ENCODE measurements around the gene TACC3.
A peak's percentile ranks its signal among the peaks of the same experiment; 100 is the strongest.

Gene TACC3

GRCh38 chr4:1717129-1718094, 3.9 kb upstream of the TACC3 start:
- H3K79me2 ChIP-seq (ENCODE audit: control insufficient read depth, insufficient read depth, low read length, unreplicated experiment), result peaks cover 73% of the 10 kb centered on the region
- H3K36me3 ChIP-seq (ENCODE audit: insufficient read depth, low read length), result no peaks in the 10 kb centered on the region
- no peak overlapping the region for H2AFZ ChIP-seq (ENCODE audit: low read length, unreplicated experiment)
- H3K27me3 ChIP-seq (ENCODE audit: insufficient read depth, low read length), result no peaks in the 10 kb centered on the region
- no peak overlapping the region for H3K27ac ChIP-seq (ENCODE audit: low read depth, low read length)
- peaks cover 24% of the 10 kb centered on the region for H3K4me1 ChIP-seq (ENCODE audit: control insufficient read depth, insufficient read depth, low read length, unreplicated experiment)
- no peak overlapping the region for H3K4me3 ChIP-seq (ENCODE audit: low read depth, low read length)

- Histone ChIP-seq H3K27me3 (ENCODE audit: insufficient read depth, low read length) (no peaks in the 10 kb centered on the region), H3K27ac (ENCODE audit: low read depth, low read length) (no peak overlapping the region), H2AFZ (ENCODE audit: low read length, unreplicated experiment) (no peak overlapping the region), H3K4me3 (ENCODE audit: low read depth, low read length) (no peak overlapping the region; the same call in 1 of the 2 replicates), H3K4me1 (ENCODE audit: control insufficient read depth, insufficient read depth, low read length, unreplicated experiment) (peaks cover 33% of the 10 kb centered on the region), H3K36me3 (ENCODE audit: insufficient read depth, low read length) (no peaks in the 10 kb centered on the region), H3K79me2 (ENCODE audit: control insufficient read depth, insufficient read depth, low read length, unreplicated experiment) (peaks cover 75% of the 10 kb centered on the region)
Measured at GRCh38 chr4:1718095-1718850, 3.0 kb upstream of the TACC3 start.

DNA sequence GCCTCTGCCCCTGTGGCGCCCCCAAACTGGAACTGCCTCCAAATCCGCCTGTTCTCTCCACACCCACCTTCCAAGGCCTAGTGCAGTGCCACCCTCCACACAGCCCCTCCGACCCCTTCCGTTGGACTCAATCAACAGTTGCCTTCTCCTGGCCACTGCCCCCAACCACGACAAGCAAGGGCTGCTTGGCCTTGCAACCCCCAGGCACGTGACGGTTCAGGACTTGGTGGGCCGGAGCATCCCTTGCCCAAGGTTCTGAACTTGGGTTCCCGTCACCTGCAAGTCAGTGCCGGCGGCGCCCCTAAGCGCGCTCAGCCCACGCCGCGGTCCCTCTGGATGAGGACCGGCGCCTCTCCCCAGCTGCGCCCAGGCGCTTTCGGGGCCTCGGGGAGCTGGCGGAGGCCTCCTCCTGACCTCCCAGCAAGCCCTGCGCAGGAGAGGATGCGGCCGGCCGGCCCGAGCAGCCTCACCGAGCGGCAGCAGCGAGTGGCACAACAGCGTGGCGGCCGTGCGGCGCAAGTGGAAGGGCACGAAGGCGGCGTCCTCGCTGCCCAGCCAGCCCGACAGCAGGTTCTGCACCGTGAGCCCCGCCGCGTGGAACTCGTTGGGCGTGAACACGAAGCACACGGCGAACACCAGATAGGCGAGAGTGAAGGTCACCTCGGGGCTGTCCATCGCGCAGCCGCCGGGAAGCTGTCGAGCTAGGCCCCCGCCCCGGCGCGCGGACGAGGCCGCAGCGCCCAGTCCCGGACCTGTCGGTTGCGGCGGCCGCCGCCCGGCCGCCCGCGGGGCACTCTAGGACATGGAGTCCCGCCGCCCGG, 948 bp upstream of the TACC3 start:
- Histone ChIP-seq H3K79me2 (ENCODE audit: control insufficient read depth, insufficient read depth, low read length, unreplicated experiment) (peaks cover 71% of the 10 kb centered on the region), H3K36me3 (ENCODE audit: insufficient read depth, low read length) (peaks cover 3% of the 10 kb centered on the region; the same call in 1 of the 2 replicates), H3K27me3 (ENCODE audit: insufficient read depth, low read length) (no peaks in the 10 kb centered on the region), H3K4me1 (ENCODE audit: control insufficient read depth, insufficient read depth, low read length, unreplicated experiment) (peaks cover 21% of the 10 kb centered on the region), H3K27ac (ENCODE audit: low read depth, low read length) (peak overlapping the region; percentile 55; the same call in 1 of the 2 replicates), H3K4me3 (ENCODE audit: low read depth, low read length) (peak overlapping the region; percentile 82), H2AFZ (ENCODE audit: low read length, unreplicated experiment) (peak overlapping the region; percentile 53)

DNA sequence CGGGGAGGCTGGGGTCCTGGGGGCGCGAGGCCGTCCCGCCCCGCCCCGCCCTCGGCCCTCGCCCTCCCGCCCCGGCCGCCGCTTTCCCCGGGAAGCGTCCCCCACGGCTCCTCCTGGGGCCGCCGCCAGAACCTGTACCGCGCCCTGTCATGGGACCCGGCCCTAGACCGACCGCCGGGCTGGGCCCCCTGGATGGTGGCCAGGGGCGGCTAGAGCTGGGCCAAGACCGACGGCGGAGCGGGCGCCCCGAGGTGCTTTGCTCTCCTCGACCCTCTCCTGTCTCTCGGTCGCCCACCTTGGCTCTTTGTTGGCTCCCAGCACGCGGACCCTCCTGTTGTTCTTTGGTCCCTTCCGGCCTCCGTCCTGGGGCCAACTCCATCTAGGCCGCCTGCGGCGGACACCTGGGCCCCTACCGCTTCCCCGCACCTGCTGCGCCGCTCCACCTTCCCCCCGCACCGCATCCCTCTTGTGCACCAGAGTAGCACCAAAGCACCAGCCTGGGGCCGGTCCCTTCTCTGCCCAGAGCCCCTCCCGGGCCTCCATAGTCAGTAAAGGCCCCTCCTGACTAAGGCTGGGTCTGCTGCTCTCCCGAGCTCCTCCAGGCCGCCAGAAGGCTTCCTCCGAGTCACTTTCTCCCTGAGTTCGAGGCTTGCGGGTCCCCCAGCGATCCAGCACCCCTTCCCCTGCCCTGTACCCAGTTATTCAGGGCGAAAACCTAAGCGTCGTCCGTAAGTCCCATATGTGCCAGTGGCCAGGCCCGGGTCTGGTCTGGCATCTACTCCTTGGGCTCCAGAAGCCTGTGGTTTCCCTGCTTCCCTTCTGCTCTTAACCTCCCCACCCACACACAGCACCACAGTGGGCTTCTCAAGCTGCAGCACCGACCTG, 587 bp downstream of the TACC3 start:
- Histone ChIP-seq H3K4me3 (ENCODE audit: low read depth, low read length) (peak overlapping the region; percentile 82), H2AFZ (ENCODE audit: low read length, unreplicated experiment) (no peak overlapping the region), H3K4me1 (ENCODE audit: control insufficient read depth, insufficient read depth, low read length, unreplicated experiment) (peaks cover 26% of the 10 kb centered on the region), H3K79me2 (ENCODE audit: control insufficient read depth, insufficient read depth, low read length, unreplicated experiment) (peaks cover 70% of the 10 kb centered on the region), H3K27ac (ENCODE audit: low read depth, low read length) (peak overlapping the region; percentile 26; the same call in 1 of the 2 replicates), H3K36me3 (ENCODE audit: insufficient read depth, low read length) (peaks cover 8% of the 10 kb centered on the region; the same call in 1 of the 2 replicates), H3K27me3 (ENCODE audit: insufficient read depth, low read length) (no peaks in the 10 kb centered on the region)

DNA sequence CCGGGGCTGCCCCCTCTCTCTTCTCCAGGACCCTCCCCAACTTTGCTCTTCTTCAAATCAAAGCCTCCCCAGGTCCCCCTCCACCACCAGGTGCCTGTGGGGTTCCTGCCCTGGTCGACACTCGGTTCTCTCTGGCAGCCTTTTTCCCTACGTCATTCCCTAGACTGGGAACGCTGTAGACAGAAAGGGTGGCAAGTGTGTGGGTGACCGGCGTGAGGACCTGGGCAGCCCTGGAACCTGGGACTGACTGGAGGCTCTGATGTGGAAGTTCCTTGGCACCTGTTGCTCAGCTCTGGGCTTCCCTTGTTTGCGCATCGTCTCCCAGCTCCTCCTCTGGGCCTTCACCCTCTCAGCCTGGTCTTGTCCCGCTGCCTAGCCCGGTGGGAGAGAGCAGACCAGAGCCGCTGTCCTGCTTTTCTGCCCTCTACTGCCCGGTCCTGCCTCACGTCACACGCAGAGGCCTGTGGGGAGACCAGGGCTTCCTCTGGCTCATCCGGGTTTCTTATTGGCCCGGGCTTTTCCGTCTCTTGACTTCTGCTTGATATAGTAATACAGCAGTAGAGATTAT, 1.3 kb downstream of the TACC3 start:
- Histone ChIP-seq H3K27ac (ENCODE audit: low read depth, low read length) (no peak overlapping the region), H3K36me3 (ENCODE audit: insufficient read depth, low read length) (peaks cover 8% of the 10 kb centered on the region; the same call in 1 of the 2 replicates), H3K4me3 (ENCODE audit: low read depth, low read length) (peak overlapping the region; percentile 82), H2AFZ (ENCODE audit: low read length, unreplicated experiment) (no peak overlapping the region), H3K79me2 (ENCODE audit: control insufficient read depth, insufficient read depth, low read length, unreplicated experiment) (peaks cover 65% of the 10 kb centered on the region), H3K27me3 (ENCODE audit: insufficient read depth, low read length) (no peaks in the 10 kb centered on the region), H3K4me1 (ENCODE audit: control insufficient read depth, insufficient read depth, low read length, unreplicated experiment) (peaks cover 33% of the 10 kb centered on the region)

GRCh38 chr4:1723131-1723801, 1.9 kb downstream of the TACC3 start:
- Histone ChIP-seq H3K27me3 (ENCODE audit: insufficient read depth, low read length) (no peaks in the 10 kb centered on the region), H3K27ac (ENCODE audit: low read depth, low read length) (no peak overlapping the region), H3K4me3 (ENCODE audit: low read depth, low read length) (peak overlapping the region; percentile 82), H2AFZ (ENCODE audit: low read length, unreplicated experiment) (no peak overlapping the region), H3K79me2 (ENCODE audit: control insufficient read depth, insufficient read depth, low read length, unreplicated experiment) (peaks cover 65% of the 10 kb centered on the region), H3K36me3 (ENCODE audit: insufficient read depth, low read length) (peaks cover 8% of the 10 kb centered on the region; the same call in 1 of the 2 replicates), H3K4me1 (ENCODE audit: control insufficient read depth, insufficient read depth, low read length, unreplicated experiment) (peaks cover 39% of the 10 kb centered on the region)

DNA sequence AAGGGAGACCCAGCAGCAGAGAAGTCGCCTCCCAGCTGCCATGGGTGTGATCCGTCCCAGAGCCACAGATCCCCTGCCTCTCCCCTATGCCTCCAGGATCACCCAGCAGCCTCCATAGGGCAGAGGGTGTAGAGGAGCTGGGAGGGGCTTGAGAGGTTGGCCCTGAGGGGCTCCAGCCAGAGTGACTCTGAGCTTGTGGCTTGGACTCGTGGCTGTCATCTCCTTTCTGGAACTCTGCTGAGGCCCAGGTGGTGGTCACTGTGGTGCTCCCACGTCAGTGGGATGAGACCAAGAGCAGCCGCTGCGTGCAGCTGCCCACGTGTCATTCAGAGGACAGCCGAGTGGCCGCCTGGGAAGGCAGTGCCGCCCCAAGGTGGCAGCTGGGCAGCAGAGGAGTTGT, 4.2 kb downstream of the TACC3 start:
- H3K27me3 ChIP-seq (ENCODE audit: insufficient read depth, low read length), result no peaks in the 10 kb centered on the region
- peaks cover 16% of the 10 kb centered on the region; the same call in 1 of the 2 replicates for H3K36me3 ChIP-seq (ENCODE audit: insufficient read depth, low read length)
- peaks cover 63% of the 10 kb centered on the region for H3K79me2 ChIP-seq (ENCODE audit: control insufficient read depth, insufficient read depth, low read length, unreplicated experiment)
- no peak overlapping the region for H2AFZ ChIP-seq (ENCODE audit: low read length, unreplicated experiment)
- H3K4me1 ChIP-seq (ENCODE audit: control insufficient read depth, insufficient read depth, low read length, unreplicated experiment), result peaks cover 42% of the 10 kb centered on the region
- H3K4me3 ChIP-seq (ENCODE audit: low read depth, low read length), result no peak overlapping the region
- H3K27ac ChIP-seq (ENCODE audit: low read depth, low read length), result no peak overlapping the region

- Histone ChIP-seq H3K27me3 (ENCODE audit: insufficient read depth, low read length) (no peaks in the 10 kb centered on the region), H3K4me3 (ENCODE audit: low read depth, low read length) (no peak overlapping the region), H3K27ac (ENCODE audit: low read depth, low read length) (peak overlapping the region; percentile 21; the same call in 1 of the 2 replicates), H2AFZ (ENCODE audit: low read length, unreplicated experiment) (no peak overlapping the region), H3K4me1 (ENCODE audit: control insufficient read depth, insufficient read depth, low read length, unreplicated experiment) (peaks cover 42% of the 10 kb centered on the region), H3K79me2 (ENCODE audit: control insufficient read depth, insufficient read depth, low read length, unreplicated experiment) (peaks cover 69% of the 10 kb centered on the region), H3K36me3 (ENCODE audit: insufficient read depth, low read length) (peaks cover 22% of the 10 kb centered on the region; the same call in 1 of the 2 replicates)
Measured at GRCh38 chr4:1726146-1726934, 5.0 kb downstream of the TACC3 start.

Measured in ACC112 (cell line).